GM19324 (cell line): ENCODE results near the gene BBX.
"Not testable (repeated sequence)": the region's sequence is repeated elsewhere in the genome, so short reads cannot be mapped to it uniquely, and the experiment has no call there.

Experiments
- ATAC-seq: cut with Tn5 transposase; IDR thresholded peaks from one replicate; pipeline ENCODE4 v1.9.1; 2021; ENCODE audit warnings: mild to moderate bottlenecking, moderate library complexity; ENCODE audit not compliant: unreplicated experiment, low FRiP score

BBX gene

DNA sequence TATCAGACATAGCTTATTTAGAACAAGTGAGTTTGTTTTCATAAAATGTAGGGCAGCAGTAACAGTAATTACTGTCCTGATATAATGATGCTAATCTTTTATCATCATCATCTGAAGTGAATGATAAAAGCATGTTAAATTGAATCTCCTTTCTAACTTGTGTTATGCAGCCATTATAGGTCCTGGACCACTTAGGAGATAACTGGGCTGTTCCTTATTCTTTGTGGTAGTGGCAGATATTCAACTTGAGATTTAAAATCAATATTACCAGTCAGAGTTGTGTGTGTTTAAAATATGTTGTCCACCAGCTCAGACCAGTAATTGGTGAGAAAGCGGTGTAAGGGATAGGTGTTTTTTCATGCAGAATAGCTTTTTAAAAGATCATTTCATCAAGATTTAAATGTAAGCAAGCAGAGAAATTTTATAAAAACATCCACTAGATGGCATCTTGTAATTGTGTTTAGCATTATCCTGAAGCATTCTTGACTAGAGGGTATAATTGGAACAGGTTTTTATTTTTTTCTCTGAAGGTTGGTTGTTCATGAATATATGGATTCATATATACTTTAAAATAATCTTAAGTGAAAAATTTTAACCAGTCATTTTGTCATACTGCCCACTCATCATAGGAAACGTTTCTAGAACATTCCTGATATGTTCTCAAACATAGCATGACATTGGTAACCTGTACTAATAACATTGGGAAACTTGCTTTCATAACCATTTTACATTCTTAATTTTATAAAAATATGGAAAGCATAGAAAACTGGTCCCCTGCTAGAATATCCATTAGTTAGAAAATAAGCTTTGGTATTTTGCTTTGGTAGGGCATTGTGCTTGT lies 153.9 kb downstream of the BBX start:
- ATAC-seq, result no peak

DNA sequence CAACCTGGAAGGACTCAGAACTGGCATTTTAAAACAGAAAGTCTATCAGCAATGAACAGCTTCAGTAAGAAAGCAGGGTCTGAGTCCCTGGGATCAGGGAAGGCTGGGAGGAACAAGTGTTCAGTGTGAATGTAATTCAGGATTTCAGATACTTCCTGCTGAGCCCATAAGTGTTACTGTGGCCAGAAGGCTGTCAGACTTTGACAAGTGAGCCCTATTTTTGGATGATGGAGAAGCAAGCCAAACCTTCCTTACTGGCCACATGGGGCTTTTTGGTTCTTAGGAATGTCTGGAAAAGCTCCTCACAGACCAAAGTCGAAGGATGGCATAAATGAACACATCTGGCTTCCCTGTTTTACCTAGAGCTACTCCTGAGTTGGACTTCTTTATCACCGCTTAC lies 157.2 kb downstream of the BBX start:
- no peak for ATAC-seq

DNA sequence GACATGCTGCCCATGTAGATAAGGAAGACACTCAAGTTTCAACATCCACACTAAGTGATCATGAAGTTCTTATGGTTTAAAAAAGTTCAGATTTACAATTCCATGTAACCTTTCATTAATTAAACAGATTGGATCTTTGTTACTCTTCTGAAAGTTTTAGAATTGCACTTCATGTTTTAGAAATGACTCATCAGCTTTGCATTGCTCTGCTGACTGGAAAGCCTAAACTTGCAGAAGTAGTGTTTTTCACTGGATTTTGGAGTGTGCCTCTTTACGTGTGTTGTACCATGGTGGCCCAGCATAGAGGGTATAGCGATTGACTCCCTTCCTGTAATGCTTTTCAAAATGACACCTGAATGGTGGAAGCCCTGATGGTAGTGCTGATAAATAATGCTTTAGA lies 157.9 kb downstream of the BBX start:
- ATAC-seq, result no peak

DNA sequence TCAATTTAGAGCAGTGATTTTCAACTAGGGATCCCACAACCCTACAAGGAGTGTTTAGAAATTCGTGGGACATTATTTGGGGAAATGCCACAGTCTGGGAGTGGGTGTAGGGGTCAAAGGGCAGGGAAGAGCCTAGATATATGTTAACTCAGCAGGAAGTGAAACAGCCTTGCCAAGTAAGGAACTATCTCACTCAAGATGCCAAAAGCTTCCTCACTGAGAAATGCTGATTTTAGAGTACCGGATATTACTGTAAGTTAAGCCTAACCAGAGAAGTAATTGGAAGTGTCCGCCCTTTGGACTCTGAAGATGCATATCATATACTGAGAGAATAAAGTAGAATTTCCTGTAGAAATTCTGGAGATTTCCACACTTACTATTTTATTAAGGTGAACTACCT lies 158.6 kb downstream of the BBX start:
- ATAC-seq, result no peak

DNA sequence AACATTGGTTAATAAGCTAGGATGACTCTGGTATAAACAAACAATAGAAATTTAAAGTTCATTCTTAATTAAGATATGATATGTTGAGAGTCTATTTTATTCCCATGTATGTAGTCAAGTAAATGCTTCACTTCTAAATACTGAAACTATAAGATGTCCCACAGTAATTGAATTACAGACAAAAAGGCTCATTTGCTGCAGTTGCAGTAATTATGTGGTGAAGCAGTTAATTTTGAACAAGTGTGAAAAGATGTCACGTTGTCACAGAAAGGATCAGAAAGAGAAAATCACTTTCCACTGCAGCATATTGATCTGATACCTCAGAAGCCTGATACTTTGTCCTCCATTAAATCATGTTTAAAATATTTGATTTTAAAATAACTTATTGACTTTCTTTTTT lies 159.8 kb downstream of the BBX start:
- ATAC-seq, result no peak

DNA sequence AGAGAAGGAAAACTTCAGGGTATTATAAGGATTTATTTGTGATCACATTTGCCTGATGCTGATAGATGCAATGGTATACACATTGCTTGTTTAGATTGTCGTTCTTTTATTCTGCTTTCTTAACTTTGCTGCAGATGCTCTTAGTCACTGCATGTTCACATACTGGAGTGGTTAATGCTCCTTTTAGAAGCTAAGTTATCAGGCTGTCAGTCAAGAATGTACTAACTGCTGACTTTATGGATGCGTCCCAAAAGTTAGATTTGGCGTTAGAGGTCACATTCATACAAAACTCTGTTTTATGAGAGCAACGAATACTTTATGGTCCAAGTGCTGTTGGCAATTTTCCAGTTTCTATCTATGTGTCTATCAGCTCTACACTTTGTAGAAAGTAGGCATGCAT lies 160.7 kb downstream of the BBX start:
- no peak for ATAC-seq

DNA sequence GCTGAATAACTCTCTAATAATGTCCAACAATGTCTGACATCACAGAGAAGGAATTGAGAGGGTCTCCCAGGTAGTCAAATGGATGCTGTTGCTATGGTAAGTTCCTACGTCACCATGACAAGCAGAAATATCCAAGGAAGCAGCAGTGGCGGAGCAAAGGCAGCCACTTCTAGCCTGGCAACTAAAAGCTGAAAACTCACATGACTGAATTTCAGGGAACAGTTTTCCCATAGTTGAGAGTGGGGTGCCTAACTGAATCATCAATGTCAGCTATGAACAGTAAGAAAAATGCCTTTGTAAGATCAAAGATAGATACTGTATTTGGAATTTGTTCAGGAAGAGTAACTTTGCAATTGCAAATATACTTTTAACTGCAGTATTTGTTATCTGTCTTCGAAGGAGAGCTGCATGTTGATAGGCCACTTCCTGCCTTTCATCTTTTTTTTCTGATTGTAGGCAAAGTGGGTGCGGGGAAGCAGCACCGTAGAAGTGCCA lies 161.7 kb downstream of the BBX start:
- no peak for ATAC-seq

DNA sequence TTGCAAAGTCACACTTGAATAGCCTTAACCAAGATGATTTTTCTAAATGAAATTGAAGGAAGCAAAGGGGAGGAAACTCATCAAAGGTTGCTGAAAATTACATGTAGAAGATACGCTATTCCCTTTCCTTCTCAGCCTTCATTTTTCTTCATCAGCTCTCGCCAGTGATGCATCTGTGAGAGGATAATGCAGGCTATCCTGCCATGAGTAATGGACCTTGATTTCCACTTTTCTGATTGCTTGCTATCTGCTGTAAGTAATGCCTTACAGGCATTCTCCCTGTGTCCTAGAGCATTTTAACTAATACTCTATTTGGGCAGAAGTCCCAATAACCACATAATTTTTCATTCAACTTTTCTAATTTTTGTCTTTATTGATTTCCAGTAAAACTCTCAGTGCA lies 162.6 kb downstream of the BBX start:
- no peak for ATAC-seq

DNA sequence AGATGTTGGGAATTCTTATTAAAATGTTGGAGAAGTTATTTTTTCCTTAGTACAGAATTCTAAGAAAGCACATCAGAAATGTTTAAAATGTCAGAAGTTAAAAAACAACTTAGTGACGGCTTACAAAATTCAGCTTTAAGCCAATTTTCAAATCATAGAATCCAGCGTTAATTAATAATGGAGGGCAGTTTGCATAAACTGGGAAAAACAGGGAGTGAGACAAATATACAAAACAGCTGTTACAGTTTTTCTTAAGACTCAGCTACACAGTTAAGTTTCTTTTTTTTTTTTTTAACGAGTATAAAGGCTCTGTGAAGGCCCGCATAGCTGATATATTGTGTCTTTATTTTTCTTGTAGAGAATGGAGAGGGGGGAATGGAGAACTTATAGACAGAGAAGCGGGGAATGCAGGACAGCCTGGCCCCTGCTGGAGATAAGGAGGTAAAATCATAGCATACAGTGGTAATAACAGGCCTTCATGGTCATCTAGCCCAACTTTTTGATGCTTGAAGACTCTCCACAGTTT lies 164.4 kb downstream of the BBX start:
- no peak for ATAC-seq

DNA sequence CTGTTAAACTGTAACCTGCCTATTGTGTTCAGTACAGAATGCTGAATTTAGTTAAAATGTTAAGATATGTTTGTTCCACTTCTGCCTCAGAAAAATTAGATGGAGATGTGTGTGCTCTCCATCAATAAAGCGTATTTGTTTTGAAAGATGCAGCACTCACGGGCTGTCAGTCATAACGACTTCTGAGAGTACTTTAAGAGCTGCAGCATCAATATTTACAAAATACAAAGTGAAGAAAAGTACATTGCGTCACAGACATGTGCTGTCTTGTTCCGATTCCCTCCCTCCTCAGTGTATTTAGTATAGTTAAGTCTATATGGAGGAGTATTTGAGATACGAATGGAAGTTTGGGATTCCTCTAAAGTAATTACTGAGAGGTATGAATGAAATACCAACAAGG lies 166.6 kb downstream of the BBX start:
- no peak for ATAC-seq

DNA sequence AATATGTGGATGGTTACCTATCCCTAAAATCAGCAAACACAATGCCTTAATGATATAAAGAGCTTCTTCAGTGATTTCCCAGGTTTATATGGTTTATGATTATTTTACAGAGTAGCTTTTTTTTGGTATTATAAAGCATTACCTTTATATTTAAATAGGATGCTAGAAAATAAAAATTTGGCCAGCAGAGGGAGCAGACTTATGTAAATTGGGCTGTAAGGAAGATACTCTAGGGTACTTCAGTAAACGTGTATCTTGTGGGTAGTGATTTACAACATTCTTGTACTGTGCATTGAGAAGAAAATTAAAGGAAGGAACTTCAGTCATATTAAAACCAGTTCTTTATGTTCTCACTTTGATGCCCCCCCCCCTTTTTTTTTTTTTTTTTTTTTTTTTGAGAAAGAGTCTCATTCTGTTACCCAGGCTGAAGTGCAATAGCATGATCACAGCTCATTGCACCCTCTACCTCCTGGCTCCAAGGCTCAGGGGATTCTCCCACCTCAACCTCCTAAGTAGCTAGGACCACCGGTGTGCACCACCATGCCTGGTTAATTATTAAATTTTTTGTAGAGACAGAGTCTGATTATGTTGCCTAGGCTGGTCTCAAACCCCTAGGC lies 167.9 kb downstream of the BBX start:
- ATAC-seq, result no peak

DNA sequence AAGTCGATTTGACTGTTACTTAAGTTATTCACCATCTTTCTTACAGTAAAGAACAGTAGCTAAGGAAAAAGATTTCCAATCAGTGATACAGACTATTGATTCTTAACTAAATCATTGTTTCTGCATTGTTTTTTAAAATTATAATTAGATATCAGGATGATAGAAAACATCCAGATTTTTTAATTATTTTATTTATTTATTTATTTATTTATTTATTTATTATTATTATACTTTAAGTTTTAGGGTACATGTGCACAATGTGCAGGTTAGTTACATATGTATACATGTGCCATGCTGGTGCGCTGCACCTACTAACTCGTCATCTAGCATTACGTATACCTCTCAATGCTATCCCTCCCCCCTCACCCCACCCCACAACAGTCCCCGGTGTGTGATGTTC lies 169.2 kb downstream of the BBX start:
- not testable (repeated sequence) for ATAC-seq

DNA sequence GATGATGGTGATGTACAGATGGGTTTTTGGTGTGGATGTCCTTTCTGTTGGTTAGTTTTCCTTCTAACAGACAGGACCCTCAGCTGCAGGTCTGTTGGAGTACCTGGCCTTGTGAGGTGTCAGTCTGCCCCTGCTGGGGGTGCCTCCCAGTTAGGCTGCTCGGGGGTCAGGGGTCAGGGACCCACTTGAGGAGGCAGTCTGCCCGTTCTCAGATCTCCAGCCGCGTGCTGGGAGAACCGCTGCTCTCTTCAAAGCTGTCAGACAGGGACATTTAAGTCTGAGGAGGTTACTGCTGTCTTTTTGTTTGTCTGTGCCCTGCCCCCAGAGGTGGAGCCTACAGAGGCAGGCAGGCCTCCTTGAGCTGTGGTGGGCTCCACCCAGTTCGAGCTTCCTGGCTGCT lies 174.6 kb downstream of the BBX start:
- not testable (repeated sequence) for ATAC-seq

DNA sequence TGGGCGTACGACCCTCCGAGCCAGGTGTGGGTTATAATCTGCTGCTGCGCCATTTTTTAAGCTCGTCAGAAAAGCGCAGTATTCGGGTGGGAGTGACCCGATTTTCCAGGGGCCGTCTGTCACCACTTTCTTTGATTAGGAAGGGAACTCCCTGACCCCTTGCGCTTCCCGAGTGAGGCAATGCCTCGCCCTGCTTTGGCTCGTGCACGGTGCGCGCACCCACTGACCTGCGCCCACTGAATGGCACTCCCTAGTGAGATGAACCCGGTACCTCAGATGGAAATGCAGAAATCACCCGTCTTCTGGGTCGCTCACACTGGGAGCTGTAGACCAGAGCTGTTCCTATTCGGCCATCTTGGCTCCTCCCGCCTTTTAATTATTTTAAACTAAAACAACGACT lies 175.1 kb downstream of the BBX start:
- not testable (repeated sequence) for ATAC-seq

DNA sequence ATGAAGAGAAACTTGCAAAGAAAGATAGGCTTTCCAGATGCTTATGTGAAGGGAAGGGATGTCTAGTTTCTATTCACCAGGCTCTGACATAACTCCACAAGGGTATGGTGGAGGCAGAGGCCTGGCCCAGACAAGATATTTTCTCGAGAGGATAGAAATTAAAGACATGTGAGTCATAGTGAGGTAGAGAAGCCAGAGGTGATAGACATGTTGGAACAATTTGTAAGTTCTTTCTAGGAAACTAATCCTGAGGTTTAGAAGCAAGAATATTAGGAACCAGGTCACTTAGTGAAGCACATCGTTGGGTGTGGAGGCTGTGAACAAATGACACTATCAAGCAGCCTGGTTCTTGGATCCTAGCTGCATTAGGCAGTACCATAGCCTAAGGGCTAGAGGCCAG lies 176.9 kb downstream of the BBX start:
- no peak for ATAC-seq

DNA sequence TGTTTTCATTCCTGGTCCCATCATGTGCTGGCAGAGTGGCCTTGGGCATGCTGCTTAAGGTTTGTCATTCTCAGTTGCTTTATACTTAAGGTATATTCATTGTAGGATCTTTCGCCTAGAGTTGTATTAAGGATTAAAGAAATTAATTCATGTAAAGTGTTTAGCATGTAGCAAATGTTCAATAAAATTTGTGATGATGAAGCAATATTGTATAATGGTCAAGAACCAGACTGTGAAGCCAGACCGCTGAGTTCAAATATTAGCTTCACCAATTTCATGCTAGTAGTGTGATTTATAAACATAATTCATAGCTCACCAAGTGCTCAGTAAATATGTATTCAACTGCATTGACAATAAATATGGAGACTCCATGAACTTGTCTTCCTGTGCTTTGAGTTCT lies 178.5 kb downstream of the BBX start:
- no peak for ATAC-seq

DNA sequence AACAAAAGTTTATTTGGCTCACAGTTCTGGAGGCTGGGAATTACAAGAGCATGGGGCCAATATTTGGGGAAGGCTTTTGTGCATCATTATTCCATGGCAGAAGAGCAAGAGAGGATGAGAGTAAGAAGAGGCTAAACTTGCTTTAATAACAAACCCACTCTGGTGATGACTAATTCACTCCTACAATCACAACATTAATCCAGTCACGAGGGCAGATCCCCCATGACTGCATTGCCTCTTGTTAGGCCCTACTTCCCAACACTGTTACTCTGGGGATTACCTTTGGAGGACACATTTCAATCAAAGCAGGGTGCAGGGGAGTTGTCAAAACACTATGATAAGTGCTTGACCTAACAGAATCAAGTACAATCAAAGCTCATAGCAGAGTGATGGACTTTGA lies 181.7 kb downstream of the BBX start:
- ATAC-seq, result no peak

DNA sequence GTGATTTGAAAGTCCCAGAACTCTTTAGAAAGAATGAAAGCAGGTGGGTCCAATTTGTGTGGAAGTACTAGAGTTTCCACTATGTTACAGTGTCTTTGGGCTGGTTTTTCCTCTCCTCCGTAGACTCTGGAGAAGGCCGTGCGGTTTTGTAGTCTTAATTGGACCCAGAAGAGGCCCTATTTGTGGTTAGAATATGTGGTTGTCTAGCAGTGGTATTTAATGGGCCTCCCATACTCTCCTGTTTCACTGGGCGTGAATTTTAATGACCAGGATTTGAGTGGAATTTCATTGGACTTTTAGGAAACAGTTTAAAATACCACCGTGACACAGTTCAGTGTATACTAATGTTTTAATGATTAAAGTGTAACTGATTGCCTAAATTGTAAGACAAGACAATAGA lies 182.3 kb downstream of the BBX start:
- ATAC-seq, result no peak

DNA sequence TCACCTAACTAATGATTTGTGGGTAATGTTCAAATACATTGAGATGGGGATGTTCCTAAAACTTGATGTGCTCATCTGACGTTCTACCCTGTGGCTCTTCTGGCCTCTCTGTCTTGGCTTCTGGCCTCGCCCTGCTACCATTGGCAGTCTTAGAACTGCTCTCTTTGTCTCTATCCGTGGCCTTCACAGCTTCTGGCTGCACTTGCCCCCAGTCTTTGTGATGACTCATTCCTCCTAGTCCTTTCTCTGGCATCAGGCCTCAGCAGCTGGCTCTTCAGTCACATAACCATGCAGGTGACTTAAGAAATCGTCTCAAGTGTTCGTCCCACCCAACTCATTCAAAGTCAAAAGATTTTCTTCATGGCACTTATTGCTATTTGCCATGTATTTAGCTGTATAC lies 188.1 kb downstream of the BBX start:
- ATAC-seq, result no peak

DNA sequence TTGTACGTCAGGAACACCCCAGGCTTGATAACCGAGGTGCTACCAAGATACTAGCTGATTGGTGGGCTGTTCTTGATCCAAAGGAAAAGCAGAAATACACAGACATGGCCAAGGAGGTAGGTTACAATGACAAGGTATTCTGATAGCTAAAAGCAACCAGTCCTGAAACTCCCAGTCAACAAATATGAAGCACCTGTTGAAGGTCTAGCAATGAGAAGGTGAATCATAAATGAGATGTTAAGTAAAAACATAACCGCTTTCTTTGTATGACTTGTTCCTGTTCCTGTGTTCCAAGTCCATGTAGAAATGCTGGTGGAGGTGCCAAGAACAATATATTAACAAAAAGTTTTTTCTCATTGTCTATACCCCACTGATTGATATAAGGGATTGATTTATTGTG lies 194.0 kb downstream of the BBX start:
- ATAC-seq, result no peak

DNA sequence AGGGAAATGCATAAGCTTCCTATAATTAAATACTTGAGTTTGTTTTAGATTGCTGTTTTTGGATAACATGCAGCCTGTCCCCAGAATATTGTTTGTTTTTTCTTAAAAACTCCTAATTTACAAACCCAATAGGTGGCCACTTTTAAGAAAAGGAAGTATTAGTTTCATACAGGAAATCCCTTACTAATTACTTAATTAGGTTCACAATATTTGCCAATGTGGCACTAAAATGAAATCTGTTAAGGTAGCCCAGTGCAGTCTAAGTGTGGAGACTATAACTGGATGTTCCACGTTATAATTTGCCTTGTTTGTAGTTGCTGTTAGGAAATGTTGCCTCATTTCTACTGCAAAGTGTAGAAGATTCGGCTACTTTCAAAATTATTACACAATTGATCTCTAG lies 195.8 kb downstream of the BBX start:
- ATAC-seq, result no peak

DNA sequence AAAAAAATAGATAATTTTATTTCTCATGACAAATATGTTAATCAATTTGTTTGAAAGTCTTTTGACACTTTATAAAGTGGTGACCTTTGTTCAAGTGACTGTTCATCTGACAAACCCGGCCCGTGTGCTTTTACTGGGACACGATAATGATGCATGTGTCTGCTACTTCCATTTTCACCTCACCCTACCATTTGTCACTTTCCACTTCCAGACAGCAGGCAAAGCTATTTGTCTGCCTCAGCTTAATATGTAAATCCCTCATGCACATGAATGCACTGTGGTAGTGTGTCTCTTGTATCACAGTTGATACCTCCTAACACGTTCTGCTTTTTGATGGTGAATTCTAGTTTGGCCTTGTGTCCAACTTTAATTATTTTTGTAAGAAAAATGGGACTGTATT lies 204.3 kb downstream of the BBX start:
- no peak for ATAC-seq
